Mammary epithelial cell (primary cell): Measurements from ENCODE around the gene NUP62.

Experiments used
- EZH2 ChIP-seq: IDR thresholded peaks from 2 replicates; pipeline ENCODE4 v1.6.1; 2012; ENCODE audit warnings: low read length, inconsistent platforms, borderline replicate concordance
- TF ChIP-seq, protein P1 (sequence below), 2 donors: IDR thresholded peaks in 1 of 2; conservative IDR thresholded peaks in 1 of 2; 2 replicates each; pipeline ENCODE4 v1.5.1; 2011 to 2012; ENCODE audit warnings: inconsistent platforms in 2 of 2, low read length in 2 of 2, mild to moderate bottlenecking in 2 of 2, control low read depth in 1 of 2, low read depth in 1 of 2; ENCODE audit not compliant: insufficient read depth in 1 of 2; ENCODE audit errors: extremely low read depth in 1 of 2

DNA sequence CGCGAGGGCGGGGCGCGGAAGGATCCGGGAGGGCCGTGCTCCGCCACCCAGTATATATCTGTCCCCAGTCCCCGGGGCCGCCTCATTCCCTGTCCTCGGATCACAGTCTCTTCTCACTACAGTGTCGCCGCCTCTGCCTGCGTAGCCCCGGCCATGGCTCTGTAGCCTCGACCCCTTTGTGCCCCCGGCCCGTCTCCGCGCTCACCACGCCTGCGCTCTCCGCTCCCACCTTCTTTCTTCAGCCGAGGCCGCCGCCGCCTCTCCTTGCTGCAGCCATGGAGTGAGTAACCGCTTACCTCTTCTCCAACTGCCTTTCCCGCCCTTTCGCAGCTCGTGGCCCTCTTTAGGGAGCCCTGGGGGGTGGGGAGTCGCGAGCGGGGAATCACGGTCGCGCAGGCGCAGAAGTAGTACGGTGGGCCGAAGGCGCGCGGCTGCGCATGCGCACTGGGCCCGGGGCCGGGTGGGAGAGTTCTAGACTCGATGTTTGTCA lies at the start of gene NUP62, which contains the start of gene ATF5:
- TF ChIP-seq, protein P1, sequence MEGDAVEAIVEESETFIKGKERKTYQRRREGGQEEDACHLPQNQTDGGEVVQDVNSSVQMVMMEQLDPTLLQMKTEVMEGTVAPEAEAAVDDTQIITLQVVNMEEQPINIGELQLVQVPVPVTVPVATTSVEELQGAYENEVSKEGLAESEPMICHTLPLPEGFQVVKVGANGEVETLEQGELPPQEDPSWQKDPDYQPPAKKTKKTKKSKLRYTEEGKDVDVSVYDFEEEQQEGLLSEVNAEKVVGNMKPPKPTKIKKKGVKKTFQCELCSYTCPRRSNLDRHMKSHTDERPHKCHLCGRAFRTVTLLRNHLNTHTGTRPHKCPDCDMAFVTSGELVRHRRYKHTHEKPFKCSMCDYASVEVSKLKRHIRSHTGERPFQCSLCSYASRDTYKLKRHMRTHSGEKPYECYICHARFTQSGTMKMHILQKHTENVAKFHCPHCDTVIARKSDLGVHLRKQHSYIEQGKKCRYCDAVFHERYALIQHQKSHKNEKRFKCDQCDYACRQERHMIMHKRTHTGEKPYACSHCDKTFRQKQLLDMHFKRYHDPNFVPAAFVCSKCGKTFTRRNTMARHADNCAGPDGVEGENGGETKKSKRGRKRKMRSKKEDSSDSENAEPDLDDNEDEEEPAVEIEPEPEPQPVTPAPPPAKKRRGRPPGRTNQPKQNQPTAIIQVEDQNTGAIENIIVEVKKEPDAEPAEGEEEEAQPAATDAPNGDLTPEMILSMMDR (conservative IDR thresholded peaks at IDR 0.05 in 1 of 2, IDR thresholded peaks at IDR 0.05 in 1 of 2; ENCODE audit: extremely low read depth in 1 of 2, insufficient read depth in 1 of 2, low read depth in 1 of 2, low read length in 2 of 2) = no peak
- TF ChIP-seq EZH2 = no peak
